Endothelial cell of umbilical vein (primary cell): Measurements from ENCODE around the gene SPECC1L. TPM values are rescaled to one million over a fixed set of nuclear protein-coding genes. Genes with fewer than 3 reads are reported as not detected.
"Not testable (repeated sequence)": the region's sequence is repeated elsewhere in the genome, so short reads cannot be mapped to it uniquely, and the experiment has no call there.

ENCODE experiments used
- BruUV-seq: library from RNA; stranded (reverse); fragments of 400-500 nt; replicated peaks from 2 replicates; lab custom pipeline; 2021; lab: Mats Ljungman, UMichigan
- CTCF ChIA-PET: fragments of 300-600, 350-600 bp; sonication (Branson Sonifier 250); formaldehyde crosslinking; loops from one replicate; lab custom pipeline; 2021; ENCODE audit warnings: antibody characterized with exemption, inconsistent platforms; lab: Charles Lee
- POLR2A ChIA-PET: fragments of 300-600, 350-600 bp; sonication (Branson Sonifier 250); formaldehyde crosslinking; loops from one replicate; lab custom pipeline; 2021; ENCODE audit warnings: antibody characterized with exemption, inconsistent platforms; lab: Charles Lee
- DNase-seq: peaks from one replicate; pipeline ENCODE4 v3.0.0-alpha.2; 2011; ENCODE audit warnings: low read depth, low spot score
- FAIRE-seq: peaks from 2 replicates; lab custom pipeline; 2011; peaks lifted over from hg19 to GRCh38; lab: Jason Lieb, UNC
- H2AFZ ChIP-seq: 2 replicates; pipeline ENCODE4 v1.6.0; 2012; ENCODE audit warnings: low read depth, low read length, control low read depth, inconsistent platforms
- H3K27ac ChIP-seq: 2 replicates; pipeline ENCODE4 v1.5.1; 2011; ENCODE audit warnings: low read depth, mild to moderate bottlenecking, control low read depth, low read length, moderate library complexity; ENCODE audit not compliant: insufficient read depth
- H3K27me3 ChIP-seq, 2 experiments: 2 replicates each; pipeline versions ENCODE4 v1.6.0 to v1.6.1; 2011; ENCODE audit warnings: low read length in 2 of 2, mixed read lengths in 1 of 2; ENCODE audit not compliant: control insufficient read depth in 2 of 2, insufficient read depth in 2 of 2
- H3K36me3 ChIP-seq, 2 experiments: 2 replicates in 1 of 2; 3 replicates in 1 of 2; pipeline ENCODE4 v1.5.1; 2011; ENCODE audit warnings: low read length in 2 of 2, mild to moderate bottlenecking in 1 of 2, moderate library complexity in 1 of 2; ENCODE audit not compliant: control insufficient read depth in 2 of 2, insufficient read depth in 2 of 2; ENCODE audit errors: extremely low read depth in 1 of 2
- H3K4me1 ChIP-seq: 3 replicates; pipeline ENCODE4 v1.5.1; 2011; ENCODE audit warnings: mild to moderate bottlenecking, low read length; ENCODE audit not compliant: control insufficient read depth, insufficient read depth; ENCODE audit errors: extremely low read depth
- H3K4me2 ChIP-seq: 2 replicates; pipeline ENCODE4 v1.6.1; 2011; ENCODE audit warnings: low read length, control low read depth, mixed read lengths; ENCODE audit not compliant: insufficient read depth
- H3K4me3 ChIP-seq, 3 experiments: fragments of 200-600 bp in 1 of 3; sonication (generic), shearing (Covaris generic) in 1 of 3; replicated peaks in 1 of 3; 2 replicates each; pipeline ENCODE4 v1.5.1; 2011 to 2016; ENCODE audit warnings: control low read depth in 3 of 3, low read length in 3 of 3, mild to moderate bottlenecking in 2 of 3, inconsistent platforms in 1 of 3, low read depth in 1 of 3, moderate library complexity in 1 of 3; ENCODE audit not compliant: insufficient read depth in 1 of 3
- H3K79me2 ChIP-seq: 2 replicates; pipeline ENCODE4 v1.6.0; 2012; ENCODE audit warnings: low read length, inconsistent platforms; ENCODE audit not compliant: control insufficient read depth, insufficient read depth
- H3K9ac ChIP-seq: replicated peaks from 2 replicates; pipeline ENCODE3; 2011; ENCODE audit warnings: low read length, control low read depth; ENCODE audit not compliant: insufficient read depth; ENCODE audit errors: extremely low read depth
- H3K9me1 ChIP-seq: replicated peaks from 3 replicates; pipeline ENCODE4 v1.6.0; 2011; ENCODE audit warnings: mild to moderate bottlenecking, low read length; ENCODE audit not compliant: control insufficient read depth, insufficient read depth; ENCODE audit errors: extremely low read depth
- H3K9me3 ChIP-seq: replicated peaks from 2 replicates; pipeline ENCODE4 v1.5.1; 2012; ENCODE audit warnings: low read length, inconsistent platforms; ENCODE audit not compliant: control insufficient read depth, insufficient read depth
- H4K20me1 ChIP-seq: replicated peaks from 2 replicates; pipeline ENCODE3; 2011; ENCODE audit warnings: mild to moderate bottlenecking, low read length; ENCODE audit not compliant: control insufficient read depth, insufficient read depth; ENCODE audit errors: extremely low read depth
- dilution Hi-C: fragments of 300-500 bp; cut with MboI; formaldehyde crosslinking; loops from one replicate; pipeline ENCODE4 v1.15.0; 2019; ENCODE audit warnings: low sequenced_read_pairs; ENCODE audit not compliant: extremely low pct_ligation_motif_present
- intact Hi-C: fragments of 100-400 bp; cut with micrococcal nuclease; formaldehyde crosslinking; loops from one replicate; pipeline ENCODE4 v1.10.0; 2022
- polyA plus RNA-seq, 4 experiments: library from polyadenylated mRNA; depleted of rRNA in 3 of 4; stranded (reverse) in 3 of 4; unstranded in 1 of 4; fragments of >200 nt; gene quantifications; 2 replicates each; pipeline versions ENCODE4 v1.2.1 to v1.2.3, GENCODE V29; 2011 to 2012; ENCODE audit warnings: missing spikeins in 1 of 4
- total RNA-seq: library from RNA; stranded (reverse); gene quantifications from 2 replicates; pipeline ENCODE4 v1.2.3, GENCODE V29; 2021
- TF ChIP-seq, protein P1 (sequence below), 2 donors: IDR thresholded peaks; 1 replicate in 1 of 2; 2 replicates in 1 of 2; pipeline ENCODE4 v1.5.1; 2011; ENCODE audit warnings: low read length in 2 of 2, mild to moderate bottlenecking in 2 of 2, moderate library complexity in 2 of 2, control low read depth in 1 of 2, inconsistent platforms in 1 of 2, low read depth in 1 of 2; ENCODE audit not compliant: insufficient read depth in 1 of 2; ENCODE audit errors: extremely low read depth in 1 of 2

SPECC1L gene
- total and polyA plus RNA-seq, 2 donors (not counting 3 experiments of a cell fraction or from before 2014, with no cell fraction given): 22.8 to 79.3 TPM

DNA sequence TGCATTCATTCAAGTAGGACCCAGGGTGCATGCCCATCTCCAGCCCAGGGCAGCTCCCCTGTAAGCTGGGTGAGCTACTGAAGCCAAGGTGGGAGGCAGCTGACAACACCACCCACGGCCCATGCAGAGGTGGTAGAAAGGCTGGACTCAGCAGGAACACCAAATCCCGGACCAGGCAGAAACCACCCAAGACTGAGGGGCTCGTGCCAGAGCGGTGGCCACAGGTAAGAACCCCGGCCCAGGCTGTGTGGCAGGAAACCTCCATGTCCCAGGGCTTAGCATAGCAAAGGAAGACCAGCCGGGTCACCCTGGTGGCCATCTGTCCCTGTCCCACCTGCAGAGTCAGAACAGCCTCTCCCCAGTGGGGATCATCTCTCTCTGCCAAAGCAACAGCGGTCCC lies 13.9 kb upstream of the SPECC1L start:
- H3K9me1 ChIP-seq, CTCF ChIA-PET, H3K4me3 ChIP-seq, DNase-seq, H3K9ac ChIP-seq, H3K27ac ChIP-seq, H3K4me1 ChIP-seq, FAIRE-seq, intact Hi-C loops, H3K9me3 ChIP-seq, H3K36me3 ChIP-seq, dilution Hi-C loops, H2AFZ ChIP-seq, POLR2A ChIA-PET, H3K79me2 ChIP-seq, BruUV-seq, H4K20me1 ChIP-seq, H3K4me2 ChIP-seq, H3K27me3 ChIP-seq: not testable (repeated sequence)

DNA sequence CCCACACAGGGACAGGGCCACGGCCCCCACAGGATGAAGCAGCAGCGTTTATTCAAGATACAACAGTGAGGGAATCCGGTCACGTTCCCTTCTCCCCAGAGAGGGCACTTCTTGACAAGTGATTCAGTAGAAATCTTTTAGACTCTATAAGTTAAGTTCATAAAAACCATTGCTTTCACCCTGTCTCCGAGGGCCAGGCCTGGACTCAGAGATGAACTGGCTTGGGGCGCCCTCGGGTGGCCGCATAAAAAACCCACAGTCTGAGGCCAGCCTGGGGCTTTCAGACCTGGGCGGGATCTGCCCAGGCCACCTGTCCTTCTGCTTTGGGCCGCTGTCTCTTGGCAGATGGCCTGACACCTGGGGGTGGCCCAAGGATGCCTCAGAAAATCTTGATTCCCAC lies 11.2 kb upstream of the SPECC1L start:
- not testable (repeated sequence) for FAIRE-seq, H3K36me3 ChIP-seq
- intact Hi-C loops: loop anchor here (2.0 kb wide), 1 partner anchor 71 kb away; no protein-coding TSS in a partner anchor

DNA sequence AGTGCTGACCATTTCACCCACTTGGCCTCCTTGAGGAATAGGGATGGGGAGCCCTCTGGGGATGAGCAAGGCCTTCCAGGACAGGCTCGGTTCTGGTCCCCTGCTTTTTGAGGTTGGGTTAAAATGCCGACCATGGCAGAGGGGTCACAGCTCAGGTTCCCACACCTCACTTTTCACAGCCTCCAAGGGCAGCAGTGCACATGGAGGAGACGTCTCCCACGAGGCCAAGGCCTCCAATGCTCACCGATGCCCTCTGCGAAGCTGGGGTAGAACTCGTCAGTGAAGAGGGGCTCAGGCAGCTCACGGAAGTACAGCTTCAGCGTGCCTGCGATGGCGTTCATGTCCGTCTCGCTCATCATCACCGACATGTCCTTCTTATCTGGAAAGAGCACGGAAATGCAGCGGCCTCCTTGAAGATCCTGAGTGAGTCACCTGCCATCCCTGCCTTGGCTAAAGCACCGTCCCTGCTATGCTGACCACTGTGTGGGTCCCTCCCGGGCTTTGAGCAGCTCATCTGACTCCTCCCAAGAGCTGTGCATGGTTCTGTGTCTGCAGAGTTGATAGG lies 8.4 kb upstream of the SPECC1L start:
- dilution Hi-C loops, H3K27me3 ChIP-seq, H3K9ac ChIP-seq, FAIRE-seq, H3K4me1 ChIP-seq, H3K9me1 ChIP-seq, H3K4me3 ChIP-seq, H3K4me2 ChIP-seq, H3K9me3 ChIP-seq, H4K20me1 ChIP-seq, POLR2A ChIA-PET, DNase-seq, H3K36me3 ChIP-seq, BruUV-seq, H3K79me2 ChIP-seq, CTCF ChIA-PET, H2AFZ ChIP-seq, H3K27ac ChIP-seq, intact Hi-C loops: not testable (repeated sequence)

More for the DNA sequence above, 11.2 kb upstream of the SPECC1L start:
- H3K27me3 ChIP-seq, H3K27ac ChIP-seq, H3K9me3 ChIP-seq, POLR2A ChIA-PET, H3K4me1 ChIP-seq, dilution Hi-C loops, BruUV-seq, H3K9ac ChIP-seq, H3K4me2 ChIP-seq, H3K4me3 ChIP-seq, H2AFZ ChIP-seq, H3K79me2 ChIP-seq, H4K20me1 ChIP-seq, H3K9me1 ChIP-seq: not testable (repeated sequence)
- TF ChIP-seq, protein P1, sequence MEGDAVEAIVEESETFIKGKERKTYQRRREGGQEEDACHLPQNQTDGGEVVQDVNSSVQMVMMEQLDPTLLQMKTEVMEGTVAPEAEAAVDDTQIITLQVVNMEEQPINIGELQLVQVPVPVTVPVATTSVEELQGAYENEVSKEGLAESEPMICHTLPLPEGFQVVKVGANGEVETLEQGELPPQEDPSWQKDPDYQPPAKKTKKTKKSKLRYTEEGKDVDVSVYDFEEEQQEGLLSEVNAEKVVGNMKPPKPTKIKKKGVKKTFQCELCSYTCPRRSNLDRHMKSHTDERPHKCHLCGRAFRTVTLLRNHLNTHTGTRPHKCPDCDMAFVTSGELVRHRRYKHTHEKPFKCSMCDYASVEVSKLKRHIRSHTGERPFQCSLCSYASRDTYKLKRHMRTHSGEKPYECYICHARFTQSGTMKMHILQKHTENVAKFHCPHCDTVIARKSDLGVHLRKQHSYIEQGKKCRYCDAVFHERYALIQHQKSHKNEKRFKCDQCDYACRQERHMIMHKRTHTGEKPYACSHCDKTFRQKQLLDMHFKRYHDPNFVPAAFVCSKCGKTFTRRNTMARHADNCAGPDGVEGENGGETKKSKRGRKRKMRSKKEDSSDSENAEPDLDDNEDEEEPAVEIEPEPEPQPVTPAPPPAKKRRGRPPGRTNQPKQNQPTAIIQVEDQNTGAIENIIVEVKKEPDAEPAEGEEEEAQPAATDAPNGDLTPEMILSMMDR (IDR thresholded peaks at IDR 0.05; ENCODE audit: extremely low read depth in 1 of 2, insufficient read depth in 1 of 2, low read depth in 1 of 2, low read length in 2 of 2): peak; percentile 19 to 48
- CTCF ChIA-PET: interaction anchor here (0.6 kb wide), 1 partner anchor 220 kb away, joined by 3 read pairs; no protein-coding TSS in a partner anchor
- DNase-seq: peak; percentile 78
